Osteocyte (in vitro differentiated cells): Measurements from ENCODE around the gene FRAS1. TPM values are rescaled to one million over a fixed set of nuclear protein-coding genes. Genes with fewer than 3 reads are reported as not detected.

Source experiments
- DNase-seq: peaks from one replicate; pipeline ENCODE4 v3.0.0; 2021; ENCODE audit warnings: mixed read lengths; ENCODE audit not compliant: unreplicated experiment; ENCODE audit errors: extremely low spot score
- H3K27ac Mint-ChIP-seq: one replicate; pipeline ENCODE4 v1.8.0; 2021; ENCODE audit warnings: mild to moderate bottlenecking, mixed read lengths; ENCODE audit not compliant: unreplicated experiment
- H3K27me3 Mint-ChIP-seq: one replicate; pipeline ENCODE4 v1.8.0; 2021; ENCODE audit warnings: mixed read lengths; ENCODE audit not compliant: unreplicated experiment
- H3K36me3 Mint-ChIP-seq: one replicate; pipeline ENCODE4 v1.8.0; 2021; ENCODE audit warnings: mixed read lengths; ENCODE audit not compliant: unreplicated experiment
- H3K4me1 Mint-ChIP-seq: one replicate; pipeline ENCODE4 v1.8.0; 2021; ENCODE audit warnings: mixed read lengths; ENCODE audit not compliant: unreplicated experiment
- H3K4me3 Mint-ChIP-seq: one replicate; pipeline ENCODE4 v1.8.0; 2021; ENCODE audit warnings: mild to moderate bottlenecking, moderate library complexity, mixed read lengths; ENCODE audit not compliant: unreplicated experiment
- H3K9me3 Mint-ChIP-seq: one replicate; pipeline ENCODE4 v1.8.0; 2021; ENCODE audit warnings: mixed read lengths; ENCODE audit not compliant: unreplicated experiment
- CTCF ChIP-seq: fragments of 200-600 bp; sonication (generic); IDR thresholded peaks from 2 replicates; pipeline ENCODE4 v1.5.0; 2021; ENCODE audit warnings: antibody characterized with exemption, mild to moderate bottlenecking, moderate library complexity
- total RNA-seq: library from RNA; stranded (reverse); gene quantifications from 2 replicates; pipeline ENCODE4 v1.2.1, GENCODE V29; 2021

The FRAS1 gene
- total RNA-seq, 1 donor from 2014 or later, result 0.89 TPM

DNA sequence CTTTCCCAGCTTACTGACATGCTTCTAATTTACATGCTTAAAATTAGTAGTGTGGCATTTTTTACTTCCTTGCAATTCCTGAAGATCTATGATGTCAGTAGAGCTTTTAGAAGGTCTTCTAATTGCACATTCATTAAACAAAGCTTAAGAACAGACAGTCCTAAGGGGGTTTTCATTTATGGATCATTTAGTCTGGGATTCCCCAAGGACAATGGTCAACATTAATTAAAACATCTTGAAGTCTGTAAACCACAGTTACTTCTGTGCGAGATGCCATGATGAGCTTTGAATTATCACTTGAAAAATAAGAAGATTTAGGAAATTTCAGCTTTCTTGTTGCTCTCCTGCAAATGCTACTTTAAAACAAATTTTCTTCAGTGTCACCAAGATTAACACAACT lies 514.7 kb downstream of the FRAS1 start:
- H3K27me3 Mint-ChIP-seq, result no peaks in the 10 kb centered on the region

GRCh38 chr4:78578674-78579425 lies 521.7 kb downstream of the FRAS1 start:
- Mint-ChIP-seq H3K27ac (no peak overlapping the region), H3K9me3 (no peaks in the 10 kb centered on the region)

More for the DNA sequence above, 514.7 kb downstream of the FRAS1 start:
- H3K27ac Mint-ChIP-seq, result no peak overlapping the region
- no peak overlapping the region for H3K4me3 Mint-ChIP-seq
- TF ChIP-seq CTCF, result no peak
- DNase-seq, result no peak
- H3K36me3 Mint-ChIP-seq, result no peaks in the 10 kb centered on the region
- peaks cover 27% of the 10 kb centered on the region for H3K4me1 Mint-ChIP-seq
- H3K9me3 Mint-ChIP-seq, result no peaks in the 10 kb centered on the region

GRCh38 chr4:78581618-78582017 lies 524.5 kb downstream of the FRAS1 start:
- Mint-ChIP-seq H3K9me3 (no peaks in the 10 kb centered on the region), H3K4me3 (no peak overlapping the region), H3K27me3 (no peaks in the 10 kb centered on the region), H3K36me3 (no peaks in the 10 kb centered on the region), H3K27ac (no peak overlapping the region), H3K4me1 (no peaks in the 10 kb centered on the region)
- DNase-seq, result no peak
- no peak for TF ChIP-seq CTCF

More at GRCh38 chr4:78578674-78579425, 521.7 kb downstream of the FRAS1 start:
- H3K27me3 Mint-ChIP-seq, result no peaks in the 10 kb centered on the region
- no peak for DNase-seq
- no peak for TF ChIP-seq CTCF
- H3K4me3 Mint-ChIP-seq, result no peak overlapping the region
- no peaks in the 10 kb centered on the region for H3K36me3 Mint-ChIP-seq
- no peaks in the 10 kb centered on the region for H3K4me1 Mint-ChIP-seq

DNA sequence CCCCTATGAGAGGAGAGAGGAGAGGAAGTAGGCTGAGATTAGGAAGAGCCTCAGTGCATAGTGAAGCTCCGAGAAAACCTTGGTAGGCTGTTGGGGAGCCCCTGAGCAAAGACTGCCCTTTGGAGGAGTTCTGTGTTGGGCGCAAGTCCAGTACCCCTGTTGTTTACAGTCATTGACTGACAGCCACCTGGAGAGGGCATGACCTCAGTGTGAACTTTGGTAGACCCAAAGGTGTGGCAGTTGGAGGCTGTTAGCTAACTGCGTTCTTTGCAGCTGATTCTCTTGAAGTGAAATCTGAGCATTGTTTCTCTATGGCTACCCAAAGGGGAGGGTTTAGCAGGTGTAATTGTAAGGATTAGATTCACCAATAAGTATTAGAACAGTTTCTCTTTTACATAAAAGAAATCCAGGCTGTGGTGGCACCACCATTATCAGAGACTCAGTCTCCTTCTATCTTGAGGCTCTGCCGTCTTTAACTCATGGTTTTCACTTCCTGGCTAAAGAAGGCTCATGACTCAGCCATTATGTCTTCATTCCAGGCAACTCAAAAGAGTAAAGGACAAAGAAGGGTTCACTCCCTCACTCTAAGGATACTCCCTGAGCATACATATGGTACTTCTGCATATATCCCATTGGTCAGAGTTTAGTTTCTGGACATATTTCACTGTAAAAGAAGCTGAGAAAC lies 527.9 kb downstream of the FRAS1 start:
- no peak for TF ChIP-seq CTCF
- no peaks in the 10 kb centered on the region for H3K4me1 Mint-ChIP-seq
- no peak overlapping the region for H3K27ac Mint-ChIP-seq
- H3K36me3 Mint-ChIP-seq, result no peaks in the 10 kb centered on the region
- no peaks in the 10 kb centered on the region for H3K9me3 Mint-ChIP-seq
- no peak for DNase-seq
- peaks cover 4% of the 10 kb centered on the region for H3K27me3 Mint-ChIP-seq
- H3K4me3 Mint-ChIP-seq, result no peak overlapping the region

GRCh38 chr4:78585633-78586032 lies 528.5 kb downstream of the FRAS1 start:
- TF ChIP-seq CTCF, result no peak
- Mint-ChIP-seq H3K27ac (no peak overlapping the region), H3K4me3 (no peak overlapping the region), H3K9me3 (no peaks in the 10 kb centered on the region), H3K27me3 (peaks cover 4% of the 10 kb centered on the region), H3K36me3 (no peaks in the 10 kb centered on the region), H3K4me1 (no peaks in the 10 kb centered on the region)
- DNase-seq, result no peak
